Tibial nerve (tissue), 4 donors: ENCODE results near the gene TESK2. TPM values are rescaled to one million over a fixed set of nuclear protein-coding genes. Genes with fewer than 3 reads are reported as not detected.

Experiments used
- DNase-seq, 2 donors: peaks; one replicate each; pipeline ENCODE4 v3.0.0-alpha.2; 2019; ENCODE audit warnings: low spot score in 2 of 2
- H3K27ac ChIP-seq, 4 donors: fragments of 200-600 bp; sonication (generic) in 3 of 4; one replicate each; pipeline ENCODE4 v1.5.1; 2017 to 2019; ENCODE audit warnings: mild to moderate bottlenecking in 1 of 4
- H3K27me3 ChIP-seq, 2 donors: fragments of 200-600 bp; sonication (generic) in 1 of 2; one replicate each; pipeline versions ENCODE4 v1.5.1 to v1.6.0; 2017 to 2019
- H3K36me3 ChIP-seq, 3 donors: fragments of 200-600 bp; sonication (generic); one replicate each; pipeline ENCODE4 v1.5.1; 2018 to 2019
- H3K4me1 ChIP-seq, 4 donors: fragments of 200-600 bp; sonication (generic) in 3 of 4; one replicate each; pipeline ENCODE4 v1.5.1; 2017 to 2019
- H3K4me3 ChIP-seq, 4 donors: fragments of 200-600 bp; sonication (generic) in 3 of 4; one replicate each; pipeline ENCODE4 v1.5.1; 2017 to 2019; ENCODE audit warnings: mild to moderate bottlenecking in 1 of 4, moderate library complexity in 1 of 4
- H3K9me3 ChIP-seq, 4 donors: fragments of 200-600 bp; sonication (generic) in 3 of 4; one replicate each; pipeline ENCODE4 v1.5.1; 2017 to 2019
- CTCF ChIP-seq, 5 experiments: fragments of 200-600 bp in 3 of 5; fragments of 450-650 bp in 2 of 5; sonication (generic) in 3 of 5; IDR thresholded peaks; one replicate each; pipeline ENCODE4 v1.5.1; 2016 to 2019; ENCODE audit warnings: antibody characterized with exemption in 5 of 5, mild to moderate bottlenecking in 3 of 5, moderate library complexity in 2 of 5
- EP300 ChIP-seq, 2 donors: sonication (generic); formaldehyde crosslinking; IDR thresholded peaks; one replicate each; pipeline ENCODE4 v1.6.1; 2017; ENCODE audit warnings: antibody characterized with exemption in 2 of 2, mild to moderate bottlenecking in 1 of 2
- POLR2A ChIP-seq, 2 donors: fragments of 450-650 bp; IDR thresholded peaks; one replicate each; pipeline ENCODE4 v1.6.1; 2017; ENCODE audit warnings: antibody characterized with exemption in 2 of 2, mild to moderate bottlenecking in 2 of 2, moderate library complexity in 2 of 2
- WGBS, 2 donors: methylation state at CpG; one replicate each; pipeline ENCODE4 v1.1.5; 2018; 5-methylcytosine and 5-hydroxymethylcytosine counted together
- total RNA-seq, 4 donors: library from RNA; depleted of rRNA; stranded (reverse); fragments of >200 nt; gene quantifications; one replicate each; pipeline ENCODE4 v1.1.0, GENCODE V29; 2016

The TESK2 gene
- total RNA-seq, 4 donors from 2014 or later = 3.9 to 11.7 (median 8.5) TPM

- no peak overlapping the region for H3K4me3 ChIP-seq
- 93 to 98% methylated on average over 6 of the region's 6 CpGs for WGBS, 2 donors
Measured at GRCh38 chr1:45507195-45507594, 16.2 kb upstream of the TESK2 start.

GRCh38 chr1:45503462-45504360, 12.7 kb upstream of the TESK2 start:
- Histone ChIP-seq H3K36me3 (peaks cover 0 to 20% (median 0%) of the 10 kb centered on the region in 3 donors), H3K4me1 (peaks cover 0 to 27% (median 16%) of the 10 kb centered on the region in 4 donors), H3K9me3 (no peaks in the 10 kb centered on the region), H3K27me3 (no peaks in the 10 kb centered on the region), H3K4me3 (no peak overlapping the region), H3K27ac (no peak overlapping the region)
- TF ChIP-seq POLR2A (IDR thresholded peaks at IDR 0.05) (no peak), EP300 (IDR thresholded peaks at IDR 0.05) (no peak), CTCF (IDR thresholded peaks at IDR 0.05) (no peak)
- 91 to 92% methylated on average over 14 of the region's 14 CpGs for WGBS, 2 donors
- DNase-seq = no peak

More at GRCh38 chr1:45507195-45507594, 16.2 kb upstream of the TESK2 start:
- Histone ChIP-seq H3K4me1 (peaks cover 0 to 33% (median 8%) of the 10 kb centered on the region in 4 donors), H3K27me3 (no peaks in the 10 kb centered on the region), H3K9me3 (no peaks in the 10 kb centered on the region), H3K36me3 (peaks cover 0 to 53% (median 9%) of the 10 kb centered on the region in 3 donors), H3K27ac (peak overlapping the region in 1 of 4 donors; percentile 3)
- TF ChIP-seq CTCF (IDR thresholded peaks at IDR 0.05) = no peak
- TF ChIP-seq POLR2A (IDR thresholded peaks at IDR 0.05) = no peak
- no peak for TF ChIP-seq EP300 (IDR thresholded peaks at IDR 0.05)
- no peak for DNase-seq

GRCh38 chr1:45501505-45501859, 10.5 kb upstream of the TESK2 start:
- no peak for DNase-seq
- Histone ChIP-seq H3K36me3 (peaks cover 0 to 6% (median 0%) of the 10 kb centered on the region in 3 donors), H3K27me3 (no peaks in the 10 kb centered on the region), H3K27ac (no peak overlapping the region), H3K9me3 (no peaks in the 10 kb centered on the region), H3K4me3 (no peak overlapping the region), H3K4me1 (peaks cover 0 to 25% (median 18%) of the 10 kb centered on the region in 4 donors)
- TF ChIP-seq CTCF (IDR thresholded peaks at IDR 0.05) (no peak), POLR2A (IDR thresholded peaks at IDR 0.05) (no peak)
- 55 to 59% methylated on average over 2 of the region's 2 CpGs for WGBS, 2 donors

GRCh38 chr1:45499415-45499769, 8.4 kb upstream of the TESK2 start:
- H3K36me3 ChIP-seq = peaks cover 0 to 11% (median 0%) of the 10 kb centered on the region in 3 donors
- TF ChIP-seq POLR2A (IDR thresholded peaks at IDR 0.05) (no peak), CTCF (IDR thresholded peaks at IDR 0.05) (no peak), EP300 (IDR thresholded peaks at IDR 0.05) (no peak)
- WGBS, 2 donors = 2 to 6% methylated on average over 7 of the region's 7 CpGs
- no peaks in the 10 kb centered on the region for H3K27me3 ChIP-seq
- peak overlapping the region; percentile 68 to 78 (median 74) for H3K27ac ChIP-seq
- no peak for DNase-seq
- H3K9me3 ChIP-seq = no peaks in the 10 kb centered on the region
- H3K4me1 ChIP-seq = peaks cover 0 to 25% (median 18%) of the 10 kb centered on the region in 4 donors
- peak overlapping the region; percentile 50 to 80 (median 64) for H3K4me3 ChIP-seq

GRCh38 chr1:45498279-45498678, 7.3 kb upstream of the TESK2 start:
- no peak overlapping the region for H3K4me3 ChIP-seq
- no peak for TF ChIP-seq POLR2A (IDR thresholded peaks at IDR 0.05)
- H3K9me3 ChIP-seq = no peaks in the 10 kb centered on the region
- H3K4me1 ChIP-seq = peaks cover 0 to 25% (median 18%) of the 10 kb centered on the region in 4 donors
- H3K27ac ChIP-seq = peak overlapping the region in 1 of 4 donors; percentile 42
- peaks cover 0 to 11% (median 0%) of the 10 kb centered on the region in 3 donors for H3K36me3 ChIP-seq
- no peak for DNase-seq
- H3K27me3 ChIP-seq = no peaks in the 10 kb centered on the region
